Stromal cell of bone marrow (primary cell): ENCODE results near the gene ZNF429.
"Not testable (repeated sequence)": the region's sequence is repeated elsewhere in the genome, so short reads cannot be mapped to it uniquely, and the experiment has no call there.

Experiments
- DNase-seq: peaks from one replicate; pipeline ENCODE4 v3.0.0-alpha.2; 2012; ENCODE audit warnings: low read depth

The ZNF429 gene

GRCh38 chr19:21593008-21593481 is 87.6 kb downstream of the ZNF429 start:
- DNase-seq: no peak

GRCh38 chr19:21593502-21593901 is 88.1 kb downstream of the ZNF429 start:
- DNase-seq: no peak

- no peak for DNase-seq
Measured at GRCh38 chr19:21593934-21594820, 88.8 kb downstream of the ZNF429 start.

DNA sequence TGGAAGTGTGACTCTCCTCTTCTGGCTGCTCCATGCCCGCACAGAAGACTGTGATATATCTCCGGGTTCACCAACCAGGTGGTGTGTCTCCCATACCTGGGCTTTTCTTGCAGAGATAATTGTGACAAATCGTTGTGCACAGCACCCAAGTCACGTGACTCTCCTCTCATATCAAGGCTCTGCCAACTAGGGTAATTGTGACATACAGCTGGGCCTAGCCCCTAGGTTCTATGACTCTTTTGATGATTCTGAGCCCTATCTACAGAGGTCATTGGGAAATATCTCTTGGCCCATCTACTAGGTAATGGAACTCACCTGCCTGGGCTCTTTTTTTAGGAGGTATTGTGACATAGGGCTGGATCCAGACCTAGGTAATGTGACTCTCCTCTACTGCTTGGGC is 89.8 kb downstream of the ZNF429 start:
- DNase-seq: no peak

GRCh38 chr19:21602082-21602658 is 96.8 kb downstream of the ZNF429 start:
- no peak for DNase-seq

DNA sequence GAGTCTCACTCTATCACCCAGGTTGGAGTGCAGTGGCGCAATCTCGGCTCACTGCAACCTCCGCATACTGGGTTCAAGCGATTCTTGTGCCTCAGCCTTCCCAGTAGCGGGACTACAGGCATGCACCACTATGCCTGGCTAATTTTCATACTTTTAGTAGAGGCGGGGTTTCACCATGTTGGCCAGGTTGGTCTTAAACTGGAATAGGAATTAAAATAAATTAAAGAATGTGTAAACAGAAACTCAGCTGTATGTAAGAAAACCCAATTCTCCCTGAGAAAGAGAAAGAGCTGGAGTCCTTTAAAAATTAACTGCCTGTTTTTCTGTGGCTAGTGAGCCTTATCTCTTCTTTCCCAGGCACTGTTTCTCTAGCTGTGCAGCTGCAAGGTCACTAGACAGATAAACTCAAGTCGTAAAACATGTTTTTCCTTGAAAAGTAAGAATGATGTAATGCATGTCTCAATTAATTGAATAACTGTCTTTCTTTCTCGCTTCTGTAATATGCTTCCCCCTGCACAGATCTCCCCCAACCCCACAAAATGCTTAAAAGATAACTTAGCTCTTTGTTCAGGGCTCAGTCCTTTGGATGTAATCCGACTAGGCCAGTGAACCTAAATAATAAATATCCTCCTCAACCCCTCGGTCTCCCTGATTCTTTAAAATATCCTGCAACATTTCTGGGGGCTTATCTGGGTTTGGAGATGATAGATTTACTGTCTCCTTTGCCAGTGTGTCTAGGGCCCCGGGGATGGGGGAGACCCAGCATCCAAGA is 97.4 kb downstream of the ZNF429 start:
- DNase-seq: not testable (repeated sequence)

DNA sequence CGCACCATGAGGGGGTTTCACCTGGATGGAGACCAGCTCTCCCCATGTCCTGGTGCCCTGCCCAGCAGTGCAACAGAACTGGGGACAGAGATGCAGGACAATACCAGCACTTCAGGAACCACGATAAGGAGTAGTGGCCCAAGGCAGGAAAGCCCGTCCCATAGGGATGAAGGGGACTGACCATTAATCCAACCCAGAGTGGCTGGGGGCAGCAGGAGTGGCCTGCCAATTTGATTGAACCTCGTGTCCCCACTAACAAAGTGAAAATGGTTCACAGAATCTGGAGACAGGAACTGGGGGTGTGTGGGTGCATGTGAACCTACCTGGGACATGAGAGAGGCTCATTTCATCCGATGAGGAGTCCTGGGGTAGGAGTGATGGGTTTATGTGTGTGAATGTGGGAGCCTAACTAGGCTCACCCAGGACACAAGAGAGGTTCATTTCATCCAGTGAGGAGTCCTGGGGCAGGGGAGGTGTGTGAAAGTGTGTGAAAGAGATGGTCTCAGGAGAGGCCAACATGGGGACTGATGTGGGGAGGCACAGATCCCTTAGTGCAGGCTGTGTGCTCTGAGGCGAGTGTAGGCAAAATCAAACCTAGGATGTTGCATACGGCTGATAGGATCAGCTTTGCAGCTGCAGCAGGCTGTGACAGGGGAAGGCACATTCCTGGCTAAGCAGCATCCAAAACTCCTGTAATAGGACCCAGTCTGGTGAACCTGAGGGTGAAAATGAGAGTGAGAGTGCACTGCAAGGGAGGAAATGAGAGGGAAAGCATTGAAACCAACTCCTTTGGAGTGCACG is 98.2 kb downstream of the ZNF429 start:
- no peak for DNase-seq

GRCh38 chr19:21604351-21604926 is 99.0 kb downstream of the ZNF429 start:
- DNase-seq: no peak
